Measurements from ENCODE around the gene POLA2.

The POLA2 gene

GRCh38 chr11:65341856-65342255 lies 80.1 kb downstream of the POLA2 start:
- DNase-seq = no peak

Data from CD4-positive, alpha-beta T cell treated with Interleukin-4 for 4 hours (primary cell).